GM10266 (cell line): Measurements from ENCODE around the gene PLPP7.
"Not testable (repeated sequence)": the region's sequence is repeated elsewhere in the genome, so short reads cannot be mapped to it uniquely, and the experiment has no call there.

Source experiments
- DNase-seq: peaks from one replicate; pipeline ENCODE4 v3.0.0; 2012; ENCODE audit errors: extremely low spot score
- CTCF ChIP-seq: IDR thresholded peaks from 2 replicates; pipeline ENCODE4 v1.5.1; 2012; ENCODE audit warnings: mild to moderate bottlenecking, low read depth; ENCODE audit not compliant: control insufficient read depth, insufficient read depth; ENCODE audit errors: missing control alignments

PLPP7 gene

GRCh38 chr9:131319486-131319885, 30.0 kb downstream of the PLPP7 start:
- DNase-seq, result no peak
- TF ChIP-seq CTCF, result no peak

- DNase-seq, result no peak
- no peak for TF ChIP-seq CTCF
These were observed 30.6 kb downstream of the PLPP7 start for GRCh38 chr9:131320031-131320685.

- no peak for TF ChIP-seq CTCF
- no peak for DNase-seq
These were observed 34.1 kb downstream of the PLPP7 start for GRCh38 chr9:131323629-131324028.

- TF ChIP-seq CTCF, result no peak
- DNase-seq, result no peak
These were observed 35.5 kb downstream of the PLPP7 start for GRCh38 chr9:131324736-131325679.

- TF ChIP-seq CTCF, result no peak
- DNase-seq, result no peak
These were observed 39.7 kb downstream of the PLPP7 start for GRCh38 chr9:131329241-131329641.

- no peak for DNase-seq
- TF ChIP-seq CTCF, result no peak
These were observed 41.5 kb downstream of the PLPP7 start for GRCh38 chr9:131330814-131331600.

- DNase-seq, result not testable (repeated sequence)
These were observed 42.5 kb downstream of the PLPP7 start for GRCh38 chr9:131331996-131332395.
